H1 (cell line): ENCODE data around the gene KLHL41. TPM values are rescaled to one million over a fixed set of nuclear protein-coding genes. Genes with fewer than 3 reads are reported as not detected.

ENCODE experiments used
- CTCF ChIA-PET: fragments of 300-600 bp; sonication (Branson Sonifier 250); formaldehyde crosslinking; loops from one replicate; lab custom pipeline; 2021; ENCODE audit not compliant: partially characterized antibody; lab: Charles Lee
- POLR2A ChIA-PET: fragments of 300-600 bp; sonication (Branson Sonifier 250); formaldehyde crosslinking; loops from one replicate; lab custom pipeline; 2021; ENCODE audit warnings: inconsistent platforms; ENCODE audit not compliant: partially characterized antibody; lab: Charles Lee
- DNase-seq, 2 experiments: peaks; one replicate each; pipeline versions ENCODE4 v3.0.0 to v3.0.0-alpha.2; 2010 to 2022; ENCODE audit warnings: low spot score in 2 of 2, low read depth in 1 of 2, mixed read lengths in 1 of 2
- FAIRE-seq: peaks from 2 replicates; lab custom pipeline; 2011; peaks lifted over from hg19 to GRCh38; lab: Jason Lieb, UNC
- H2AFZ ChIP-seq: 2 replicates; pipeline ENCODE4 v1.8.1; 2012; ENCODE audit warnings: low read length, inconsistent platforms
- H2AK5ac ChIP-seq: 2 replicates; pipeline ENCODE4 v1.6.1; 2013; ENCODE audit warnings: low read depth, low read length
- H2BK120ac ChIP-seq: replicated peaks from 2 replicates; pipeline ENCODE3; 2013; ENCODE audit warnings: low read depth, low read length, inconsistent platforms
- H2BK12ac ChIP-seq: 2 replicates; pipeline ENCODE4 v1.6.1; 2013; ENCODE audit warnings: low read depth, low read length
- H2BK15ac ChIP-seq: 2 replicates; pipeline ENCODE4 v1.6.1; 2013; ENCODE audit warnings: low read length
- H2BK20ac ChIP-seq: 2 replicates; pipeline ENCODE4 v1.6.1; 2013; ENCODE audit warnings: low read length
- H2BK5ac ChIP-seq: 2 replicates; pipeline ENCODE4 v1.6.1; 2013; ENCODE audit warnings: low read depth, low read length
- H3K14ac ChIP-seq: 2 replicates; pipeline ENCODE4 v1.6.1; 2013; ENCODE audit warnings: inconsistent platforms; ENCODE audit not compliant: insufficient read length
- H3K18ac ChIP-seq: 2 replicates; pipeline ENCODE4 v1.6.1; 2013; ENCODE audit warnings: low read length; ENCODE audit errors: extremely low read depth
- H3K23ac ChIP-seq: 2 replicates; pipeline ENCODE4 v1.6.1; 2013; ENCODE audit warnings: inconsistent platforms; ENCODE audit not compliant: insufficient read length
- H3K23me2 ChIP-seq: 2 replicates; pipeline ENCODE4 v1.6.1; 2013; ENCODE audit warnings: low read depth, low read length
- H3K27ac ChIP-seq: 2 replicates; pipeline ENCODE4 v1.6.1; 2011; ENCODE audit warnings: low read depth, low read length, inconsistent platforms
- H3K27me3 ChIP-seq, 4 experiments: replicated peaks in 1 of 4; 1 replicate in 1 of 4; 2 replicates in 3 of 4; pipeline versions ENCODE4 v1.6.1 to v1.8.1; 2011 to 2013; ENCODE audit warnings: low read length in 3 of 4, mild to moderate bottlenecking in 3 of 4, inconsistent platforms in 2 of 4, mixed read lengths in 2 of 4, moderate library complexity in 1 of 4; ENCODE audit not compliant: control insufficient read depth in 3 of 4, insufficient read depth in 3 of 4; ENCODE audit errors: extremely low read depth in 1 of 4
- H3K36me3 ChIP-seq, 4 experiments: 2 replicates each; pipeline versions ENCODE4 v1.6.1 to v1.8.1; 2011 to 2013; ENCODE audit warnings: mild to moderate bottlenecking in 4 of 4, low read length in 3 of 4, moderate library complexity in 2 of 4, control low read depth in 1 of 4, inconsistent platforms in 1 of 4; ENCODE audit not compliant: insufficient read depth in 4 of 4, control insufficient read depth in 2 of 4
- H3K4ac ChIP-seq: replicated peaks from 2 replicates; pipeline ENCODE3; 2013; ENCODE audit warnings: low read length, low read depth, mixed read lengths, inconsistent platforms; ENCODE audit not compliant: insufficient read length
- H3K4me1 ChIP-seq, 4 experiments: replicated peaks in 1 of 4; 1 replicate in 1 of 4; 2 replicates in 3 of 4; pipeline versions ENCODE4 v1.6.1 to v1.8.1; 2011 to 2013; ENCODE audit warnings: low read length in 3 of 4, inconsistent platforms in 2 of 4, mixed read lengths in 1 of 4; ENCODE audit not compliant: insufficient read depth in 4 of 4, control insufficient read depth in 3 of 4
- H3K4me2 ChIP-seq, 2 experiments: 2 replicates each; pipeline versions ENCODE4 v1.6.1 to v1.8.1; 2011 to 2013; ENCODE audit warnings: low read depth in 2 of 2, low read length in 2 of 2, control low read depth in 1 of 2, inconsistent platforms in 1 of 2, mild to moderate bottlenecking in 1 of 2; ENCODE audit not compliant: insufficient read depth in 1 of 2
- H3K4me3 ChIP-seq, 4 experiments: fragments of 200-600, 300-600 bp in 1 of 4; sonication (generic), shearing (Covaris generic), sonication (Bioruptor Twin) in 1 of 4; 2 replicates each; pipeline versions ENCODE4 v1.5.1 to v1.8.1; 2011 to 2016; ENCODE audit warnings: low read length in 4 of 4, low read depth in 3 of 4, control low read depth in 2 of 4, inconsistent platforms in 2 of 4, mild to moderate bottlenecking in 2 of 4, mixed read lengths in 1 of 4, moderate library complexity in 1 of 4; ENCODE audit not compliant: insufficient read depth in 2 of 4; ENCODE audit errors: extremely low read depth in 1 of 4
- H3K56ac ChIP-seq: replicated peaks from 2 replicates; pipeline ENCODE3; 2013; ENCODE audit warnings: low read depth, mild to moderate bottlenecking, mixed read lengths, low read length, inconsistent platforms; ENCODE audit not compliant: insufficient read length
- H3K79me1 ChIP-seq: 2 replicates; pipeline ENCODE4 v1.6.1; 2013; ENCODE audit warnings: low read depth, low read length, control low read depth
- H3K79me2 ChIP-seq, 2 experiments: 2 replicates each; pipeline versions ENCODE4 v1.6.1 to v1.8.1; 2012 to 2013; ENCODE audit warnings: low read length in 2 of 2, mild to moderate bottlenecking in 2 of 2, inconsistent platforms in 1 of 2; ENCODE audit not compliant: insufficient read depth in 2 of 2, control insufficient read depth in 1 of 2
- H3K9ac ChIP-seq, 4 experiments: replicated peaks in 1 of 4; 1 replicate in 1 of 4; 2 replicates in 3 of 4; pipeline versions ENCODE4 v1.6.1 to v1.8.1; 2011 to 2013; ENCODE audit warnings: low read depth in 3 of 4, low read length in 3 of 4, control low read depth in 2 of 4, mild to moderate bottlenecking in 2 of 4, moderate library complexity in 2 of 4, inconsistent platforms in 1 of 4; ENCODE audit errors: extremely low read depth in 1 of 4
- H3K9me3 ChIP-seq, 2 experiments: 2 replicates each; pipeline versions ENCODE4 v1.6.1 to v1.8.1; 2012 to 2013; ENCODE audit warnings: mild to moderate bottlenecking in 2 of 2, moderate library complexity in 2 of 2, control low read depth in 1 of 2, inconsistent platforms in 1 of 2, low read depth in 1 of 2, low read length in 1 of 2, mixed read lengths in 1 of 2; ENCODE audit not compliant: insufficient read depth in 2 of 2
- H4K20me1 ChIP-seq, 2 experiments: replicated peaks in 1 of 2; 2 replicates each; pipeline versions ENCODE3 to v1.8.1; 2011 to 2013; ENCODE audit warnings: inconsistent platforms in 2 of 2, low read length in 2 of 2, mild to moderate bottlenecking in 1 of 2; ENCODE audit not compliant: insufficient read depth in 2 of 2, control insufficient read depth in 1 of 2
- H4K5ac ChIP-seq: 2 replicates; pipeline ENCODE4 v1.6.1; 2013; ENCODE audit warnings: low read length, low read depth, mixed read lengths, inconsistent platforms; ENCODE audit not compliant: insufficient read length
- H4K8ac ChIP-seq: 2 replicates; pipeline ENCODE4 v1.8.0; 2013; ENCODE audit warnings: mild to moderate bottlenecking, moderate library complexity, low read length, inconsistent platforms; ENCODE audit not compliant: insufficient read depth; ENCODE audit errors: extremely low read depth
- H4K91ac ChIP-seq: replicated peaks from 2 replicates; pipeline ENCODE3; 2013; ENCODE audit warnings: low read length, mixed read lengths, inconsistent platforms; ENCODE audit not compliant: insufficient read length
- BACH1 ChIP-seq: IDR thresholded peaks from 2 replicates; pipeline ENCODE4 v1.6.1; 2012; ENCODE audit warnings: low read length, improper control_type of control experiment
- CEBPB ChIP-seq: IDR thresholded peaks from 2 replicates; pipeline ENCODE4 v1.6.1; 2012; ENCODE audit warnings: low read depth, low read length
- CREB1 ChIP-seq: IDR thresholded peaks from 2 replicates; pipeline ENCODE4 v1.6.1; 2012; ENCODE audit warnings: inconsistent platforms
- JUND ChIP-seq: IDR thresholded peaks from 2 replicates; pipeline ENCODE4 v1.6.1; 2011; ENCODE audit warnings: mild to moderate bottlenecking, improper control_type of control experiment, low read length
- KDM1A ChIP-seq: fragments of 200-600, 300-600 bp; sonication (generic); IDR thresholded peaks from 2 replicates; pipeline ENCODE4 v1.7.1; 2016; ENCODE audit warnings: mild to moderate bottlenecking, low read length, borderline replicate concordance
- MAFK ChIP-seq: IDR thresholded peaks from 2 replicates; pipeline ENCODE4 v1.6.1; 2012; ENCODE audit warnings: low read depth, mild to moderate bottlenecking, improper control_type of control experiment, low read length
- POU5F1 ChIP-seq: IDR thresholded peaks from 2 replicates; pipeline ENCODE4 v1.6.1; 2011; ENCODE audit warnings: low read depth, mild to moderate bottlenecking, low read length, moderate library complexity
- RAD21 ChIP-seq, 2 experiments: IDR thresholded peaks in 1 of 2; conservative IDR thresholded peaks in 1 of 2; 2 replicates each; pipeline ENCODE4 v1.6.1; 2011; ENCODE audit warnings: low read depth in 2 of 2, low read length in 2 of 2, improper control_type of control experiment in 1 of 2, inconsistent platforms in 1 of 2, mild to moderate bottlenecking in 1 of 2, moderate library complexity in 1 of 2
- SAP30 ChIP-seq: fragments of 300-600 bp; sonication (generic); IDR thresholded peaks from 2 replicates; pipeline ENCODE4 v1.7.1; 2012; ENCODE audit warnings: low read length, moderate library complexity, mild to moderate bottlenecking, inconsistent platforms; ENCODE audit not compliant: insufficient read depth, insufficient replicate concordance
- SIN3A ChIP-seq, 2 experiments: IDR thresholded peaks in 1 of 2; conservative IDR thresholded peaks in 1 of 2; 2 replicates each; pipeline ENCODE4 v1.6.1; 2011 to 2012; ENCODE audit warnings: low read length in 2 of 2, improper control_type of control experiment in 1 of 2, low read depth in 1 of 2, mild to moderate bottlenecking in 1 of 2
- SUZ12 ChIP-seq: fragments of 200-600 bp; sonication (generic); IDR thresholded peaks from 2 replicates; pipeline ENCODE4 v1.6.1; 2012; ENCODE audit warnings: mild to moderate bottlenecking, inconsistent platforms, low read length, moderate library complexity, mixed read lengths
- WGBS, 2 experiments: shearing (Covaris generic) in 1 of 2; methylation state at CpG; one replicate each; pipeline versions ENCODE4 v1.1.6 to v1.1.7; 2013 to 2015; ENCODE audit warnings: low lambda C conversion rate in 2 of 2, mixed read lengths in 2 of 2, inconsistent platforms in 1 of 2, low coverage in 1 of 2, missing lambda C conversion rate in 1 of 2; ENCODE audit not compliant: insufficient replicate concordance in 2 of 2, insufficient coverage in 1 of 2, insufficient read length in 1 of 2; ENCODE audit errors: extremely low coverage in 1 of 2, missing lambda C conversion rate in 1 of 2; 5-methylcytosine and 5-hydroxymethylcytosine counted together
- polyA plus RNA-seq, 7 experiments: library from polyadenylated mRNA; depleted of rRNA in 3 of 7; stranded (reverse) in 5 of 7; unstranded in 2 of 7; fragments of >200 nt in 5 of 7; fragments of 200-250 nt in 2 of 7; gene quantifications; 1 replicate in 5 of 7; 2 replicates in 1 of 7; 4 replicates in 1 of 7; pipeline versions ENCODE4 v1.2.1 to v1.2.3, GENCODE V29; 2011 to 2013; ENCODE audit warnings: missing spikeins in 2 of 7, mixed read lengths in 2 of 7
- total RNA-seq: library from RNA; stranded (reverse); fragmentation: NEBNext Ultra II Directional; extraction: Animal tissue kit (Norgen Biotek cat#: 25700); gene quantifications from 2 replicates; pipeline ENCODE4 v1.2.1, GENCODE V29; 2021
- TF ChIP-seq, protein P1 (sequence below): IDR thresholded peaks from 2 replicates; pipeline ENCODE4 v1.6.1; 2012; ENCODE audit warnings: low read length, inconsistent platforms

The KLHL41 gene
- total and polyA plus RNA-seq, 2 of the 8 experiments (the other 6 are each of a cell fraction or from before 2014, with no cell fraction given), result not detected

DNA sequence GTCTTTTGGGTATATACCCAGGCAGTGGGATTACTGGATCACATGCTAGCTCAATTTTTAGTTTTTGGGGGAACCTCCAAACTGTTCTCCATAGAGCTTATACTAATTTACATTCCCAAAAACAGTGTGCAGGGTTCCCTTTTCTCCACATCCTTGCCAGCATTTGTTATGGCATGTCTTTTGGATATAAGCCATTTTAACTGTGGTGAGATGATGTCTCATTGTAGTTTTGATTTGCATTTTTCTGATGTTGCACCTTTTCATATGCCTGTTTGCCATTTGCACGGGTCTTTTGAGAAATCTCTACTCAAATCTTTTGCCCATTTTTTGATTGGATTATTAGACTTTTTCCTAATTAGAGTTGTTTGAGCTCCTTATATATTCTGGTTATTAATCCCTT lies 56.2 kb downstream of the KLHL41 start:
- no peaks in the 10 kb centered on the region for H3K9me3 ChIP-seq
- no peak overlapping the region for H3K4me2 ChIP-seq
- no peak overlapping the region for H4K8ac ChIP-seq
- no peak overlapping the region for H3K14ac ChIP-seq
- H3K4ac ChIP-seq, result no peak overlapping the region
- no peak overlapping the region for H3K18ac ChIP-seq
- 87% methylated on average over 1 of the region's 1 CpG; no CpG with 5 or more reads in 1 of the 2 experiments for WGBS, 2 experiments
- no peak overlapping the region for H3K27ac ChIP-seq
- ChIA-PET CTCF (interaction anchor here (1.1 kb wide), 1 partner anchor 37 kb away, joined by 3 read pairs; no protein-coding TSS in a partner anchor), POLR2A (interaction anchor here (0.7 to 1.6 kb wide), 2 partner anchors 19 to 63 kb away, joined by 3 to 5 read pairs; partner anchors contain the start of gene PPIG)
- no peak overlapping the region for H3K56ac ChIP-seq
- H3K4me3 ChIP-seq, result no peak overlapping the region
- H2BK5ac ChIP-seq, result no peak overlapping the region
- H3K27me3 ChIP-seq, result no peaks in the 10 kb centered on the region
- H4K5ac ChIP-seq, result no peak overlapping the region
- no peak overlapping the region for H4K91ac ChIP-seq
- H2AFZ ChIP-seq, result no peak overlapping the region
- no peaks in the 10 kb centered on the region for H3K23me2 ChIP-seq
- no peak overlapping the region for H3K9ac ChIP-seq
- H3K4me1 ChIP-seq, result no peaks in the 10 kb centered on the region
- H3K79me1 ChIP-seq, result no peaks in the 10 kb centered on the region
- H2BK15ac ChIP-seq, result no peak overlapping the region
- H3K79me2 ChIP-seq, result peaks cover 0 to 12% of the 10 kb centered on the region in 2 experiments; a peak in 2 of 4 replicates
- H3K23ac ChIP-seq, result no peak overlapping the region
- no peak for FAIRE-seq
- no peak overlapping the region for H2BK120ac ChIP-seq
- peaks cover 0 to 2% of the 10 kb centered on the region in 2 experiments for H4K20me1 ChIP-seq
- DNase-seq, result no peak
- no peak overlapping the region for H2AK5ac ChIP-seq
- H3K36me3 ChIP-seq, result peaks cover 0 to 20% (median 2%) of the 10 kb centered on the region in 4 experiments; a peak in 3 of 8 replicates
- no peak overlapping the region for H2BK20ac ChIP-seq
- H2BK12ac ChIP-seq, result no peak overlapping the region
- TF ChIP-seq JUND (no peak), CREB1 (no peak), MAFK (no peak), RAD21 (IDR thresholded peaks at IDR 0.05 in 1 of 2, conservative IDR thresholded peaks at IDR 0.05 in 1 of 2; ENCODE audit: low read depth in 2 of 2, low read length in 2 of 2) (no peak), SAP30 (no peak), SUZ12 (no peak), POU5F1 (no peak), SIN3A (conservative IDR thresholded peaks at IDR 0.05 in 1 of 2, IDR thresholded peaks at IDR 0.05 in 1 of 2; ENCODE audit: low read depth in 1 of 2, low read length in 2 of 2) (no peak), KDM1A (no peak), BACH1 (no peak), CEBPB (no peak)
- TF ChIP-seq, protein P1, sequence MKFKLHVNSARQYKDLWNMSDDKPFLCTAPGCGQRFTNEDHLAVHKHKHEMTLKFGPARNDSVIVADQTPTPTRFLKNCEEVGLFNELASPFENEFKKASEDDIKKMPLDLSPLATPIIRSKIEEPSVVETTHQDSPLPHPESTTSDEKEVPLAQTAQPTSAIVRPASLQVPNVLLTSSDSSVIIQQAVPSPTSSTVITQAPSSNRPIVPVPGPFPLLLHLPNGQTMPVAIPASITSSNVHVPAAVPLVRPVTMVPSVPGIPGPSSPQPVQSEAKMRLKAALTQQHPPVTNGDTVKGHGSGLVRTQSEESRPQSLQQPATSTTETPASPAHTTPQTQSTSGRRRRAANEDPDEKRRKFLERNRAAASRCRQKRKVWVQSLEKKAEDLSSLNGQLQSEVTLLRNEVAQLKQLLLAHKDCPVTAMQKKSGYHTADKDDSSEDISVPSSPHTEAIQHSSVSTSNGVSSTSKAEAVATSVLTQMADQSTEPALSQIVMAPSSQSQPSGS, result no peak
